ENCODE measurements around the gene GPD2. TPM values are rescaled to one million over a fixed set of nuclear protein-coding genes. Genes with fewer than 3 reads are reported as not detected.

GPD2 gene
- total RNA-seq, 4 donors from 2014 or later = 40.9 to 112 (median 56.3) TPM

GRCh38 chr2:156470975-156471583 is 34.9 kb downstream of the GPD2 start:
- no peak for TF ChIP-seq CTCF (IDR thresholded peaks at IDR 0.05; ENCODE audit: low read depth)

- TF ChIP-seq CTCF (IDR thresholded peaks at IDR 0.05; ENCODE audit: low read depth) = no peak
Observed at GRCh38 chr2:156471762-156472161, 35.6 kb downstream of the GPD2 start.

GRCh38 chr2:156472686-156473085 is 36.5 kb downstream of the GPD2 start:
- TF ChIP-seq CTCF (IDR thresholded peaks at IDR 0.05; ENCODE audit: low read depth) = no peak

- no peak for TF ChIP-seq CTCF (IDR thresholded peaks at IDR 0.05; ENCODE audit: low read depth)
Observed at GRCh38 chr2:156473445-156473844, 37.3 kb downstream of the GPD2 start.

- TF ChIP-seq CTCF (IDR thresholded peaks at IDR 0.05; ENCODE audit: low read depth) = no peak
Observed at GRCh38 chr2:156474401-156474800, 38.2 kb downstream of the GPD2 start.

- TF ChIP-seq CTCF (IDR thresholded peaks at IDR 0.05; ENCODE audit: low read depth) = no peak
Observed at GRCh38 chr2:156476021-156476849, 40.1 kb downstream of the GPD2 start.

- no peak for TF ChIP-seq CTCF (IDR thresholded peaks at IDR 0.05; ENCODE audit: low read depth)
Observed at GRCh38 chr2:156476850-156477206, 40.6 kb downstream of the GPD2 start.
